Tibial artery (tissue), 4 donors: ENCODE data around the gene SNAP47.

Experiments
- DNase-seq, 2 donors: peaks; one replicate each; pipeline ENCODE4 v3.0.0-alpha.2; 2019
- H3K27ac ChIP-seq, 2 donors: fragments of 200-600 bp; sonication (generic) in 1 of 2; 1 replicate in 1 of 2; 2 replicates in 1 of 2; pipeline ENCODE4 v1.5.1; 2018 to 2019; ENCODE audit warnings: mild to moderate bottlenecking in 1 of 2
- H3K27me3 ChIP-seq, 2 donors: fragments of 200-600 bp; sonication (generic) in 1 of 2; one replicate each; pipeline versions ENCODE4 v1.5.1 to v1.6.0; 2016 to 2019
- H3K36me3 ChIP-seq, 3 donors: fragments of 200-600 bp; sonication (generic) in 2 of 3; one replicate each; pipeline ENCODE4 v1.5.1; 2016 to 2019; ENCODE audit warnings: mild to moderate bottlenecking in 2 of 3
- H3K4me1 ChIP-seq, 4 donors: fragments of 200-600 bp; sonication (generic) in 2 of 4; 1 replicate in 3 of 4; 2 replicates in 1 of 4; pipeline ENCODE4 v1.5.1; 2016 to 2019
- H3K4me3 ChIP-seq, 2 donors: fragments of 200-600 bp; sonication (generic) in 1 of 2; 1 replicate in 1 of 2; 2 replicates in 1 of 2; pipeline ENCODE4 v1.5.1; 2018 to 2019; ENCODE audit warnings: mild to moderate bottlenecking in 2 of 2
- H3K9me3 ChIP-seq, 3 donors: fragments of 200-600 bp; sonication (generic) in 1 of 3; one replicate each; pipeline ENCODE4 v1.5.1; 2016 to 2019
- CTCF ChIP-seq, 2 experiments: fragments of 200-600 bp in 1 of 2; fragments of 450-650 bp in 1 of 2; IDR thresholded peaks; one replicate each; pipeline ENCODE4 v1.5.1; 2017 to 2019; ENCODE audit warnings: antibody characterized with exemption in 2 of 2, mild to moderate bottlenecking in 1 of 2, moderate library complexity in 1 of 2
- intact Hi-C: fragments of 100-400 bp; cut with DNase I; formaldehyde crosslinking; loops from one replicate; pipeline ENCODE4 v1.15.0; 2023; ENCODE audit warnings: low total_unique reads

The SNAP47 gene

GRCh38 chr1:227776331-227776771, 41.1 kb downstream of the SNAP47 start:
- no peak overlapping the region for H3K27ac ChIP-seq
- DNase-seq: peak in 1 of 2 donors; percentile 45
- TF ChIP-seq CTCF (IDR thresholded peaks at IDR 0.05): no peak
- no peaks in the 10 kb centered on the region for H3K27me3 ChIP-seq
- intact Hi-C loops: no loop called here
- peaks cover 8 to 65% (median 10%) of the 10 kb centered on the region in 3 donors for H3K36me3 ChIP-seq
- H3K4me1 ChIP-seq: peaks cover 0 to 14% (median 12%) of the 10 kb centered on the region in 4 donors
- no peaks in the 10 kb centered on the region for H3K9me3 ChIP-seq
- H3K4me3 ChIP-seq: no peak overlapping the region

GRCh38 chr1:227777156-227777555, 41.9 kb downstream of the SNAP47 start:
- H3K27me3 ChIP-seq: no peaks in the 10 kb centered on the region
- TF ChIP-seq CTCF (IDR thresholded peaks at IDR 0.05): no peak
- peaks cover 10 to 63% (median 13%) of the 10 kb centered on the region in 3 donors for H3K36me3 ChIP-seq
- peak in 1 of 2 donors; percentile 9 for DNase-seq
- no peak overlapping the region for H3K27ac ChIP-seq
- no peaks in the 10 kb centered on the region for H3K9me3 ChIP-seq
- H3K4me3 ChIP-seq: no peak overlapping the region
- peaks cover 0 to 14% (median 12%) of the 10 kb centered on the region in 4 donors for H3K4me1 ChIP-seq
- intact Hi-C loops: no loop called here

- no peak for TF ChIP-seq CTCF (IDR thresholded peaks at IDR 0.05)
Observed at GRCh38 chr1:227777646-227778045, 42.4 kb downstream of the SNAP47 start.

GRCh38 chr1:227778401-227778947, 43.2 kb downstream of the SNAP47 start:
- intact Hi-C loops: no loop called here
- peaks cover 0 to 14% (median 12%) of the 10 kb centered on the region in 4 donors for H3K4me1 ChIP-seq
- H3K36me3 ChIP-seq: peaks cover 10 to 64% (median 15%) of the 10 kb centered on the region in 3 donors

More at GRCh38 chr1:227777646-227778045, 42.4 kb downstream of the SNAP47 start:
- intact Hi-C loops: no loop called here
- no peak overlapping the region for H3K4me3 ChIP-seq
- peak; percentile 11 to 16 for DNase-seq
- no peaks in the 10 kb centered on the region for H3K27me3 ChIP-seq
- no peak overlapping the region for H3K27ac ChIP-seq
- peaks cover 10 to 64% (median 15%) of the 10 kb centered on the region in 3 donors for H3K36me3 ChIP-seq
- H3K9me3 ChIP-seq: no peaks in the 10 kb centered on the region
- H3K4me1 ChIP-seq: peaks cover 0 to 14% (median 12%) of the 10 kb centered on the region in 4 donors

GRCh38 chr1:227779021-227779441, 43.8 kb downstream of the SNAP47 start:
- intact Hi-C loops: no loop called here
- H3K27me3 ChIP-seq: no peaks in the 10 kb centered on the region
- peak; percentile 10 to 42 for DNase-seq
- no peak overlapping the region for H3K4me3 ChIP-seq
- H3K36me3 ChIP-seq: peaks cover 10 to 58% (median 15%) of the 10 kb centered on the region in 3 donors
- peaks cover 0 to 14% (median 12%) of the 10 kb centered on the region in 4 donors for H3K4me1 ChIP-seq
- H3K9me3 ChIP-seq: no peaks in the 10 kb centered on the region
- TF ChIP-seq CTCF (IDR thresholded peaks at IDR 0.05): no peak
- no peak overlapping the region for H3K27ac ChIP-seq

More at GRCh38 chr1:227778401-227778947, 43.2 kb downstream of the SNAP47 start:
- H3K27ac ChIP-seq: no peak overlapping the region
- no peak overlapping the region for H3K4me3 ChIP-seq
- no peak for TF ChIP-seq CTCF (IDR thresholded peaks at IDR 0.05)
- H3K9me3 ChIP-seq: no peaks in the 10 kb centered on the region
- no peaks in the 10 kb centered on the region for H3K27me3 ChIP-seq
- peak; percentile 19 to 39 for DNase-seq
